ENCODE measurements around the gene FFAR3. TPM values are rescaled to one million over a fixed set of nuclear protein-coding genes. Genes with fewer than 3 reads are reported as not detected.
A peak's percentile ranks its signal among the peaks of the same experiment; 100 is the strongest.

The FFAR3 gene
- total and polyA plus RNA-seq, 2 of the 13 experiments (the other 11 are each of a cell fraction or from before 2014, with no cell fraction given): not detected

DNA sequence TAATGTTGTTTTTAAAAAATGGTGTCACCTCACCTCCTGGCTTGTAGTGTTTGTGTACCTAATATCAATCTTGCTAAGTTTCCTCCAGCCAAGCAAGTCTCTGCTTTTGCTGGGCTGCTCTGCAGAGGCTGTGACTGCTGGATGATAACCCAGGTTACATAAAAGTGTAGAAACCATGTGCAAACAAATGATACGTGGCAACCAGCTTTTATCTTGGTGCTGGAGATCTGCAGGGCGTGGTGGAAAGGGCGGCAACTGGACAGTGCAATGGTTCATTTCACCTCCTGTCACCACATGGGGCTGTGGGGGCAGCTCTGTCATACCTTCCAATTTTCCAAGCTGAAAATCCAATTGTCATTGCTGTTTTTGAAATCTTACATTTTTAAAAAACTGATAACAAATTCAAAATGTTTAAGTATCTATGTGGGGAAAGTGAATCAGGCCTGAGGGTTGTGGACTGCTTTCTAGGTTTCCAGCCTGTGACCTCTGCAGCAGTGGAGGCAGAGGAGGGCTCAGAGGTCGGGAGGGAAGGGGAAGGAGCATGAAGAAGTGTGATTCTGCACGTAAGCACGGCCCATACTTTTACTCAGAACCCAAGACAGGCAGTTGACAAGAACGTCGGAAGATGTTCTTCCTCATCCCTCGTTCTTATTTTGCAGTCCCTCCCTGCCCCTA, 22.3 kb downstream of the FFAR3 start (continued):
- TF ChIP-seq, protein P1, sequence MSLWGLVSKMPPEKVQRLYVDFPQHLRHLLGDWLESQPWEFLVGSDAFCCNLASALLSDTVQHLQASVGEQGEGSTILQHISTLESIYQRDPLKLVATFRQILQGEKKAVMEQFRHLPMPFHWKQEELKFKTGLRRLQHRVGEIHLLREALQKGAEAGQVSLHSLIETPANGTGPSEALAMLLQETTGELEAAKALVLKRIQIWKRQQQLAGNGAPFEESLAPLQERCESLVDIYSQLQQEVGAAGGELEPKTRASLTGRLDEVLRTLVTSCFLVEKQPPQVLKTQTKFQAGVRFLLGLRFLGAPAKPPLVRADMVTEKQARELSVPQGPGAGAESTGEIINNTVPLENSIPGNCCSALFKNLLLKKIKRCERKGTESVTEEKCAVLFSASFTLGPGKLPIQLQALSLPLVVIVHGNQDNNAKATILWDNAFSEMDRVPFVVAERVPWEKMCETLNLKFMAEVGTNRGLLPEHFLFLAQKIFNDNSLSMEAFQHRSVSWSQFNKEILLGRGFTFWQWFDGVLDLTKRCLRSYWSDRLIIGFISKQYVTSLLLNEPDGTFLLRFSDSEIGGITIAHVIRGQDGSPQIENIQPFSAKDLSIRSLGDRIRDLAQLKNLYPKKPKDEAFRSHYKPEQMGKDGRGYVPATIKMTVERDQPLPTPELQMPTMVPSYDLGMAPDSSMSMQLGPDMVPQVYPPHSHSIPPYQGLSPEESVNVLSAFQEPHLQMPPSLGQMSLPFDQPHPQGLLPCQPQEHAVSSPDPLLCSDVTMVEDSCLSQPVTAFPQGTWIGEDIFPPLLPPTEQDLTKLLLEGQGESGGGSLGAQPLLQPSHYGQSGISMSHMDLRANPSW (CRISPR knock-in tag; IDR thresholded peaks at IDR 0.05; ENCODE audit: borderline replicate concordance): 0 out of 2 replicates have a peak, but pooled peaks have one; percentile 26
- TF ChIP-seq ZFP1 (CRISPR knock-in tag; IDR thresholded peaks at IDR 0.05) (no peak), SOX5 (CRISPR knock-in tag; IDR thresholded peaks at IDR 0.05; ENCODE audit: borderline replicate concordance) (peak; percentile 77; the same call in 1 of the 2 replicates), ATM (IDR thresholded peaks at IDR 0.05; ENCODE audit: borderline replicate concordance) (no peak), HNRNPUL1 (IDR thresholded peaks at IDR 0.05; ENCODE audit: low read depth, low read length) (no peak), STAG1 (CRISPR knock-in tag; IDR thresholded peaks at IDR 0.05) (0 out of 2 replicates have a peak, but pooled peaks have one; percentile 20), MAZ (IDR thresholded peaks at IDR 0.05; ENCODE audit: borderline replicate concordance, low read depth, low read length) (no peak), MAZ (CRISPR knock-in tag; IDR thresholded peaks at IDR 0.05; ENCODE audit: low read depth) (no peak), ZNF282 (IDR thresholded peaks at IDR 0.05; ENCODE audit: partially characterized antibody) (no peak), NFKBIZ (CRISPR knock-in tag; IDR thresholded peaks at IDR 0.05) (no peak), SIX1 (CRISPR knock-in tag; IDR thresholded peaks at IDR 0.05; ENCODE audit: borderline replicate concordance) (peak; percentile 43; the same call in 1 of the 2 replicates), NR2F1 (CRISPR knock-in tag; IDR thresholded peaks at IDR 0.05) (peak in 1 of 2 experiments; percentile 22; a peak in 1 of 4 replicates), ZNF589 (CRISPR knock-in tag; conservative IDR thresholded peaks at IDR 0.05) (no peak), NR3C1 (CRISPR knock-in tag; IDR thresholded peaks at IDR 0.05) (no peak), POLR2G (IDR thresholded peaks at IDR 0.05; ENCODE audit: low read depth, low read length) (no peak), ZNF776 (CRISPR knock-in tag; IDR thresholded peaks at IDR 0.05) (no peak), HDAC1 (CRISPR knock-in tag; IDR thresholded peaks at IDR 0.05) (peak; percentile 82), ATF7-NPFF (CRISPR knock-in tag; IDR thresholded peaks at IDR 0.05; ENCODE audit: low read depth) (no peak), ZNF652 (CRISPR knock-in tag; IDR thresholded peaks at IDR 0.05; ENCODE audit: borderline replicate concordance, low read depth) (peak; percentile 14), ZNF7 (CRISPR knock-in tag; IDR thresholded peaks at IDR 0.05) (no peak), ZNF790 (CRISPR knock-in tag; IDR thresholded peaks at IDR 0.05; ENCODE audit: borderline replicate concordance) (0 out of 2 replicates have a peak, but pooled peaks have one; percentile 65)
- TF ChIP-seq, protein P2, sequence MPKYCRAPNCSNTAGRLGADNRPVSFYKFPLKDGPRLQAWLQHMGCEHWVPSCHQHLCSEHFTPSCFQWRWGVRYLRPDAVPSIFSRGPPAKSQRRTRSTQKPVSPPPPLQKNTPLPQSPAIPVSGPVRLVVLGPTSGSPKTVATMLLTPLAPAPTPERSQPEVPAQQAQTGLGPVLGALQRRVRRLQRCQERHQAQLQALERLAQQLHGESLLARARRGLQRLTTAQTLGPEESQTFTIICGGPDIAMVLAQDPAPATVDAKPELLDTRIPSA (CRISPR knock-in tag; IDR thresholded peaks at IDR 0.05; ENCODE audit: borderline replicate concordance): no peak
- TF ChIP-seq, protein P3, sequence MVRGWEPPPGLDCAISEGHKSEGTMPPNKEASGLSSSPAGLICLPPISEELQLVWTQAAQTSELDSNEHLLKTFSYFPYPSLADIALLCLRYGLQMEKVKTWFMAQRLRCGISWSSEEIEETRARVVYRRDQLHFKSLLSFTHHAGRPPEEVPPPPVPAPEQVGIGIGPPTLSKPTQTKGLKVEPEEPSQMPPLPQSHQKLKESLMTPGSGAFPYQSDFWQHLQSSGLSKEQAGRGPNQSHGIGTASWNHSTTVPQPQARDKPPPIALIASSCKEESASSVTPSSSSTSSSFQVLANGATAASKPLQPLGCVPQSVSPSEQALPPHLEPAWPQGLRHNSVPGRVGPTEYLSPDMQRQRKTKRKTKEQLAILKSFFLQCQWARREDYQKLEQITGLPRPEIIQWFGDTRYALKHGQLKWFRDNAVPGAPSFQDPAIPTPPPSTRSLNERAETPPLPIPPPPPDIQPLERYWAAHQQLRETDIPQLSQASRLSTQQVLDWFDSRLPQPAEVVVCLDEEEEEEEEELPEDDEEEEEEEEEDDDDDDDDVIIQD (CRISPR knock-in tag; IDR thresholded peaks at IDR 0.05; ENCODE audit: low read depth): peak; percentile 43; the same call in 1 of the 2 replicates
- TF ChIP-seq, protein P4, sequence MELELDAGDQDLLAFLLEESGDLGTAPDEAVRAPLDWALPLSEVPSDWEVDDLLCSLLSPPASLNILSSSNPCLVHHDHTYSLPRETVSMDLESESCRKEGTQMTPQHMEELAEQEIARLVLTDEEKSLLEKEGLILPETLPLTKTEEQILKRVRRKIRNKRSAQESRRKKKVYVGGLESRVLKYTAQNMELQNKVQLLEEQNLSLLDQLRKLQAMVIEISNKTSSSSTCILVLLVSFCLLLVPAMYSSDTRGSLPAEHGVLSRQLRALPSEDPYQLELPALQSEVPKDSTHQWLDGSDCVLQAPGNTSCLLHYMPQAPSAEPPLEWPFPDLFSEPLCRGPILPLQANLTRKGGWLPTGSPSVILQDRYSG (CRISPR knock-in tag; IDR thresholded peaks at IDR 0.05): no peak
